Chondrocyte (in vitro differentiated cells): ENCODE data around the gene SLC1A3. TPM values are rescaled to one million over a fixed set of nuclear protein-coding genes. Genes with fewer than 3 reads are reported as not detected.

Experiments used
- DNase-seq: peaks from one replicate; pipeline ENCODE4 v3.0.0; 2021; ENCODE audit warnings: mixed read lengths, low spot score
- H3K27ac Mint-ChIP-seq: one replicate; pipeline ENCODE4 v1.8.0; 2021; ENCODE audit warnings: mild to moderate bottlenecking, moderate library complexity, mixed read lengths; ENCODE audit not compliant: unreplicated experiment
- H3K27me3 Mint-ChIP-seq: 2 replicates; pipeline ENCODE4 v1.8.0; 2021; ENCODE audit warnings: low read depth, mixed read lengths
- H3K36me3 Mint-ChIP-seq: 2 replicates; pipeline ENCODE4 v1.8.0; 2021; ENCODE audit warnings: low read depth, mixed read lengths
- H3K4me1 Mint-ChIP-seq: 2 replicates; pipeline ENCODE4 v1.8.0; 2021; ENCODE audit warnings: low read depth, mild to moderate bottlenecking, mixed read lengths
- H3K4me3 Mint-ChIP-seq: one replicate; pipeline ENCODE4 v1.8.0; 2021; ENCODE audit warnings: mild to moderate bottlenecking, moderate library complexity, mixed read lengths; ENCODE audit not compliant: unreplicated experiment
- H3K9me3 Mint-ChIP-seq: 2 replicates; pipeline ENCODE4 v1.8.0; 2021; ENCODE audit warnings: low read depth, mixed read lengths
- total RNA-seq: library from RNA; stranded (reverse); gene quantifications from 3 replicates; pipeline ENCODE4 v1.2.1, GENCODE V29; 2021
- TF ChIP-seq, protein P1 (sequence below): fragments of 200-600 bp; sonication (generic); IDR thresholded peaks from 2 replicates; pipeline ENCODE4 v1.5.0; 2021; ENCODE audit warnings: antibody characterized with exemption, mild to moderate bottlenecking, moderate library complexity

Gene SLC1A3
- total RNA-seq, 1 donor from 2014 or later = 1.8 TPM

DNA sequence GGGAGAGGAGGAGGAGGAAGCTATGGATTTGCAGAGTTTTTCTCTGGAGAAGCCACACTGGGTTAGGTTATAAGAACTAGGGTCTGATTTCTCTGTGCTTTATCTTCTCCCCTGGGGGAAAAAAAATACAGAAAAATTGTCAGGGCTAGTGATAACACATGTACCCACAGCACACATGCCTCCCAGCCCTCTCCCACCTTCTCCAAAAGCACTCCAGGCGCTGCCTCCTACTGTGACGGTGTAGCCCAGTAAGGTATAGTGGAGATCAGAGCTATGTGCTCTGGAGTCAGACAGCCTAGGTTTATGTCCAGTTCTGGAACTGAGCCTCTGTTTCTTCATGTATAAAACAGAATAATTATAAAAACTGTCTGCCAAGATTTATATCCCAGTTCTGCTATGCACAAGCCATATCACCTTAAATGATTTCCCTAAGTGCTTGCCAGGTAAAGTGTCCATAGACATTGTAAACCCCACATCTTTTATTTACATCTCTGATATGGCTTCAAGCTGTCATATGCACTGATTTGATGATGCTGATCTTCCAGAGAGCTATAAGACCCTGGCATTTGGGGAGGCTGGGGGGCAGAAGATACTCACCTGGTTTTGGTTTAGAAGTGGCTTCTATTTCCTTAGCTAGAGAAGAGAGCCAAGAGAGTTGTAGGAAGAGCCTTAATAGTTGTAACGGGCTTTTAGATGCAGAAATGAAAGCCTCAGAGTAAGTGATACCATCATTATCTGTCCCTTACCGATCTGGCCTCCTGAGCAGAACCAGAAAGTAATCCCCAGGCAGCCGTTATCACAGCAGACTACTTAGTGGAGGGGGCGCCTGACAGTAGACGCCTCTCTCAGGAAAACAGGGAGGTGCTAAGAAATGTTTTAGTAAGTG, 7.6 kb downstream of the SLC1A3 start:
- Mint-ChIP-seq H3K36me3 (peaks cover 2% of the 10 kb centered on the region), H3K4me1 (peaks cover 10% of the 10 kb centered on the region), H3K4me3 (no peak overlapping the region), H3K27ac (no peak overlapping the region), H3K9me3 (no peaks in the 10 kb centered on the region), H3K27me3 (no peaks in the 10 kb centered on the region)
- TF ChIP-seq, protein P1, sequence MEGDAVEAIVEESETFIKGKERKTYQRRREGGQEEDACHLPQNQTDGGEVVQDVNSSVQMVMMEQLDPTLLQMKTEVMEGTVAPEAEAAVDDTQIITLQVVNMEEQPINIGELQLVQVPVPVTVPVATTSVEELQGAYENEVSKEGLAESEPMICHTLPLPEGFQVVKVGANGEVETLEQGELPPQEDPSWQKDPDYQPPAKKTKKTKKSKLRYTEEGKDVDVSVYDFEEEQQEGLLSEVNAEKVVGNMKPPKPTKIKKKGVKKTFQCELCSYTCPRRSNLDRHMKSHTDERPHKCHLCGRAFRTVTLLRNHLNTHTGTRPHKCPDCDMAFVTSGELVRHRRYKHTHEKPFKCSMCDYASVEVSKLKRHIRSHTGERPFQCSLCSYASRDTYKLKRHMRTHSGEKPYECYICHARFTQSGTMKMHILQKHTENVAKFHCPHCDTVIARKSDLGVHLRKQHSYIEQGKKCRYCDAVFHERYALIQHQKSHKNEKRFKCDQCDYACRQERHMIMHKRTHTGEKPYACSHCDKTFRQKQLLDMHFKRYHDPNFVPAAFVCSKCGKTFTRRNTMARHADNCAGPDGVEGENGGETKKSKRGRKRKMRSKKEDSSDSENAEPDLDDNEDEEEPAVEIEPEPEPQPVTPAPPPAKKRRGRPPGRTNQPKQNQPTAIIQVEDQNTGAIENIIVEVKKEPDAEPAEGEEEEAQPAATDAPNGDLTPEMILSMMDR = no peak
- no peak for DNase-seq

DNA sequence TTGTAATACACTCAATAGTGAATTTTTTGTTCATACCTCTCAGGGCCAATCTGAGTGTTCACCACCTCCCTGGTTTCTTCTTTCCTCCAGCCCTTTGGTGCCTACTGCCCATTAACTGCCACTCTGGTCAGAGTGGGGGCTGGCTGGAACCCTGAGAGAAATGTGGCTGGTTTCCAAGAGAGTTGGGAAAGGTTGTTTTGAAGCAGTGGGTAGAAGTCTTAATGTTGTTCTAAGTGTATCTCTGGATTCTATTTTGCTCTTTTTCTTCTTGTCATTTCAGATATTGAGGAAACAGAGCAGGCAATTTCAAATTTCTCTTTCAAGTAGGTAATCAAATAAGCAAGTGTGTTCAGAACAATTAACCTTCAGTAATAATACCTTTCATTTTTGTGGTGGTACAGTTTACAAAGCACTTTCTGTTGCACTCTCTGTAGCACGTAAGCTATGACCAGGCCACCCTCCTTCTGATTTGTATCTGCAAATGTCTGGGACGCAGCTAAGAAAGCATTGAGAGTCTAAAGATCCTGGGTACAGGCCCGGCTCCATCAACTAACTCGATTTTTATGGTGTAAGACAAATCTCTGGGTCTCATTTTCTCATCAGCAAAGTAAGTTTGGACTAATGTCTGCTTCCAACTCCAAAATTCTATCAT, 8.4 kb downstream of the SLC1A3 start:
- TF ChIP-seq, protein P1 = no peak
- no peaks in the 10 kb centered on the region for H3K9me3 Mint-ChIP-seq
- no peak overlapping the region for H3K4me3 Mint-ChIP-seq
- H3K27me3 Mint-ChIP-seq = no peaks in the 10 kb centered on the region
- H3K4me1 Mint-ChIP-seq = peaks cover 6% of the 10 kb centered on the region
- H3K36me3 Mint-ChIP-seq = peaks cover 2% of the 10 kb centered on the region
- H3K27ac Mint-ChIP-seq = no peak overlapping the region
- no peak for DNase-seq

DNA sequence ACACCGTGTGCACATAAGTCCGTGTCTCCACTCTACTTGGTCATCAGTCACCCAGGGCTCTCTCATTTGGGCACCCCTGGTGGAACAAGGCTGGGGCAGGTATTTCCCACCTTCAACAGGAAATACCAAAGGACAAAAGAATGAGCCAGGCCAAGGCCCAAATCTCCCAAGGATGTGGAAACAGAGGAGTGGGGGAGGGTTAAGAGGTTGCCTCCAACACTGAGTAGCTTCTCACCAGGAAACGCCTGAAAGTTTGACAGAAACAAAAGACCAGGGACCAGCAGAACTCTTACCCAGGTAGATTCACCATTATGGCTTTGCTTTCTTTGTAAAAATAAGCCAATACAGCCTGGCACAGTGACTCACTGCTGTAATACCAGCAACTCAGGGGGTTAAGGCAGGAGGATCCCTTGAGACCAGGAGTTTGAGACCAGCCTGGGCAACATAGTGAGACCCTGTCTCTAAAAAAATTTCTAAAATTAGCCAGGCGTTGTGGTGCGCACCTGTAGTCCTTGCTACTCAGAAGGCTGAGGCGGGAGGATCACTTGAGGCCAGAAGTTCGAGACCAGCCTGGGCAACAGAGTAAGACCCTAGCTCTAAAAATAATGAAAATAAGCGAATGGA, 12.7 kb downstream of the SLC1A3 start:
- Mint-ChIP-seq H3K4me3 (no peak overlapping the region), H3K27me3 (no peaks in the 10 kb centered on the region), H3K27ac (no peak overlapping the region), H3K9me3 (no peaks in the 10 kb centered on the region), H3K4me1 (peaks cover 3% of the 10 kb centered on the region), H3K36me3 (peaks cover 2% of the 10 kb centered on the region)
- TF ChIP-seq, protein P1 = no peak
- no peak for DNase-seq

DNA sequence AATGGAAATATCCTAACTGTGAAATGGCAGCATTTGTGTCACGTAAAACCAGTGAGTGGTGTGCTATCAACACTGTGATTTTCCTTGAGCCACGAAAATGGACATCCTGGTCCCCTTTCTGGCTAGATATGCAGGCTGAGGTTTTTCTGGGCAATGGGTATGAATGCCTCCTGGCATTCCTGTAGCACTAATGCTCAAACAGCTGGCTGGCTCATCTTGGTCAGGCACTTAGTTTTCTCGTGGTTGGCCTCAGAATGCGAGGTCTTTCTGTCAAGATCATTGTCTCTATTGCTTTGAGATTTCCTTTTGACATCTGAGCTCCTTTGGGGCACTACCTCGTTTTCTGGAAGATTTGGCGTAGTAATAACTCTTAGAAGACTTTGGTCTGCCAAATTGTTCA, 15.6 kb downstream of the SLC1A3 start:
- Mint-ChIP-seq H3K4me3 (no peak overlapping the region), H3K9me3 (no peaks in the 10 kb centered on the region), H3K4me1 (no peaks in the 10 kb centered on the region), H3K27me3 (peaks cover 2% of the 10 kb centered on the region), H3K36me3 (no peaks in the 10 kb centered on the region), H3K27ac (no peak overlapping the region)
- no peak for DNase-seq
- TF ChIP-seq, protein P1 = no peak

DNA sequence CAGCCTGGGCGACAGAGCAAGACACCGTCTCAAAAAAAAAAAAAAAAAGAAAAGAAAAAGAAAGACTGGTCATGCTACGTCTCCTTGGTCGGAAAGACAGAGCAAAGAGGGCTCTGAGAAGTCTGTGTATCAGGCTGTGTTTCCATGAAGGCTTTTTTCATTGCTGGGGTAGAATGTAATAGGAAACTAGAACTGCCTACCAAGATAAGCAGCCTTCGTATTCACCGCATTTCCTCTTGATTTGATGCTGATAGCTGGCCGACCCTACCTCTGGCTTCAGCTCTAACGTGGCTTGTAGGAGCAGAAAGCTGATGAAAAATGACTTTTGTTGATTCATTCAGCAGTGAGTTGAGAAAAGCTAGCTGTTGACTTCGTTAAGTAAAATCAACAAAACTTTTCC, 17.4 kb downstream of the SLC1A3 start:
- no peaks in the 10 kb centered on the region for H3K36me3 Mint-ChIP-seq
- no peak overlapping the region for H3K4me3 Mint-ChIP-seq
- H3K4me1 Mint-ChIP-seq = no peaks in the 10 kb centered on the region
- peaks cover 2% of the 10 kb centered on the region for H3K27me3 Mint-ChIP-seq
- TF ChIP-seq, protein P1 = no peak
- no peaks in the 10 kb centered on the region for H3K9me3 Mint-ChIP-seq
- DNase-seq = no peak
- no peak overlapping the region for H3K27ac Mint-ChIP-seq
